Amniotic stem cell (primary cell): ENCODE results near the gene PGAM2.
A peak's percentile ranks its signal among the peaks of the same experiment; 100 is the strongest.

ENCODE experiments used
- DNase-seq: peaks from one replicate; lab custom pipeline; 2025; lab: John Stamatoyannopoulos, UW

PGAM2 gene

DNA sequence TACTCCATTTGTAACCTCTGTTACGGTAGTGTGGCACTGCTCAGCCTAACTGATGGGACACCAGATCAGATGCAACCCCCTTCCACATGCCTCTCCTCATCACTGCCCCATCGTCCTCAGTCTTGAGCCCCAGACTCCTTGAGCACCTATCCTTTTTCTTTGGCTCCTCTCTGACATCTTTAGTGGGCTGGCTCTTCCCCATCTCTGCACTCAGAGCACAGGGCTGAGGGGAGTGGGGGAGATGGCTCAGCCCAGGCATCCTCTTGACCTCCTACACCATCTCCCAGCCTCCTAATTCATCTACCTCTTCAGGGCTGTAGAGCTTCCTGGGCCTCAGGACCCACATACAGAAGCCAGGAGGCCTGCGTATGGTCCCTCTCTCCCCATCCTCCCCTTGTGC, 18.4 kb upstream of the PGAM2 start:
- DNase-seq, result no peak

DNA sequence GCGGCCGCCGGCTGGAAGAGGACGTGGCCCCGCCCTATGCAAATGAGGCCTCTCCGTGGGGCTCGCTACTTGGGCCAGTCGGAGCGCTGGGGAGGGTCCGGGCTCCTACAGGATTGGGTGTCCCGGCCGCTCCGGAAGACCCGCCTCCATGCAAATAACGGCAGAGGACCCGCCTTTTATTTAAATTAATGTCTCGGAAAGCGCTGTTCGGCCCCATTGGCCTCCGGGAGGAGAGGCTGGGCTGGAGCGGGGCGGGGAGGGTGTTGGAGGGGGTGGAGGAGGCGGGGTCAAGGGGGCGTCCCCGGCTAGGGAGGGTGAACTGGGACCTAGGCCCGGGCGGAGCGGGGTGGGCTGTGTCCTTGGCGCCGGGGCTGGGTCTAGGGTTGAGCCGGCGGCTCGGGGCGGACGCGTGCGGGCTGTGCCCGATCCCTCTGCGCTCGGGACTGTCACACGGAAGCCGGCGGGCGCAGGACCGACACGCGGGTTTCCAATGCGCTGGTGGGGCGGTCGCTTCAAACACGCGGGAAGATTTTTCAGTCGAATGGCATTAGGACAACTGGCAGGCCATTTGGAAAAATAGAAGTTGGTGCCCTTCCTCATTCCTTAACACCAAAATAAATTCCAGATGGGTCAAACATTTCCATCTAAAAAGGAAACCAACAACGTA, 17.3 kb upstream of the PGAM2 start:
- peak; percentile 98 for DNase-seq

DNA sequence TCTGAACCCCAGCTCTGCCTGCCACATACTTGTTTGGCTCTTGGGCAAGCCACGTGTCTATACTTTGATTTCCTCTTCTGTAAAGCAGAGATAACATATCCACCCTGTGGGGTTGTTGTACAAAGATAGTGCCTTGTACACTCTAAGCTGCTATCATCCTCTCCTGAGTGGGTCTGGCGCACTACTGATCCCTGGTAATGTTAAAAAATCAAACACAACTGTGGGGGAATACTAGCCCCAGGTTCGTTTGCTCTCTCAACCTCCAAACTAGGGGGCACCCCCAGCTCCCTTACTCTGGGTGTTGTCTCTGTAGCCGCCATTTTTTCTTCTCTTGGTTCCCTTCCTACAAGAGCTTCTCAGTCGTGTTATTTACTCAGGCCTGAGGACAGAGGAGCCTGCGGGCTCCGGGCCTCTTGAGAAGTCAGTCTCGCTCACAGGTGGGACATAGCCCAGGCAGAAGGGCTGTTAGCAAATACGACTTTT, 15.9 kb upstream of the PGAM2 start:
- no peak for DNase-seq

DNA sequence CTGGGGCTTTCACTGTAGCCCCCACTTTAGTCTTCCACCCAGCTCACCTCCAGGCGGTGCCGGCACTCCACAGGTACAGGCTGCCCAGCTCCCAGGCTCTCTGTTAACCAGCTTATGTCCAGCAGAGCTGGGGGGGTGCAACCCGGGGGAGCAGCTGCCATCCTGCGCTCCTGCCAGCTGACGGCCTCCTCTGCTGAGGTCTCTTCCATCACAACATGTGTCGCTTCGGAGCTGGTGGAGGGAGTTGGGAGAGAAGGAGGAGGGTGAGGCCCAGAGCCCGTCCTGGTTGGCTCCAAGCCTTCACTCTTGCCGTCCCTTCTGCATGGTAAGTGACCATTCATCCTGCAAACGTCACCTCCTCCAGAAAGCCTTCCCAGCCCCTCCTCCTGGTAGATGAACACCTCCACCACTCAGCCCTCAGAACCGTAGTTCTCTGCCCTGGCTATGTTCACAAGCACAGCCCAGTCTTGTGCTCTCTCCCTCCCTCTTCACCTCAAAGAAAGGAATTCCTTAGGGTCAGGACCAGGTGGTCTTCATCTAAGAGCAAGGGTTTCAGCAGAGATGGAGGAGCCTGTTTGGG, 15.4 kb upstream of the PGAM2 start:
- DNase-seq, result no peak

DNA sequence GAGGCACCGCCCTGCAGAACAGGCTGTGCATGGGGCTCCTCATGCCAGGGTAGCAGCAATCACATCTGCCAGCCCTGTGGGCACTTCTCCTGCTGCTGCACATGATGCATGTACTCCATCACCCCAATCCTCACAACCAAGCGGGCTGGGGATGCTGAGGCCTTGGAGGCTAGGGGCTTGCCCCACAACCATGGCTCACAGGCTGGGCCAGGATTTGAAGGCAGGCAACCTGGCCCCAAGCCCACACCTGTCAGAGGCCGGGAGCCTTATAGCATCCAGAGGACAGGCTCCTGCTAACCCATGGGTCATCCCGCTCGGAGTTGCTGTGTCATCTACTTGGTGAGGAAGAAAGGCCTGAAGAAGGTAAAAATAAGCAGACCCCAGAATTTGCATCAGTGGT, 14.8 kb upstream of the PGAM2 start:
- DNase-seq, result no peak

DNA sequence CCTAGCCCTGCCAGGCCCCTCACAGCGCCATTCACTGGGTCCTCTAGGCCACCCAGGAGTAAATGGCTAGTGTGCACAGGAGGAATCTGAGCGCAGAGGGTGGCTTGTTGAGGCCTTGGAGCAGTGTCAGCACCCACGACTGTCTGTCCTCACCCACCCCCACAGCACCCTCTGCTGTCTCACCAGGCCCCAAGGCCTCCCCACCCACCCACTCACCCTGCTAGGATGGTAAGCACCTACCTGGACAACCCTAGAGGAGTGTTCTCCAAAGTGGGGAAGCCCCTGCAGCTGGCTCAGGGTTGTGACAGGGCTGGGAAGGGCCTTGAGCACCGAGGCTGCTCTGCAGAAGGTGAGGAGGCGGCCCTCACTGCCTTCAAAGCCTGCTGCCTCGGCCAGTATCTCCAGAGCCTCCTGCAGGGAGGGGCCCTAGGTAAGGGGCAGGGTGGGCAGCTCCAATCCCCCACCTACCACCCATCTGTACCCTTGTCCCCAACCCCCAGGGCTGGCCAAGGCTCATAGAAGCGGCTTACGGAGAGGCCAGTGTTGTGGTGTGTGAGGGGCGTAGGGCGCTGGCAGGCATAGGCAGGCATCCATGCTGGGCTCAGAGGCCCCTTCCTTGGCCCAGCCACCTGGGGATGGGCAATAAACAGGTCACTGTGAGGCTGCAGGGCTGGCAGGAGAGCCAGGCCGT, 14.1 kb upstream of the PGAM2 start:
- no peak for DNase-seq

DNA sequence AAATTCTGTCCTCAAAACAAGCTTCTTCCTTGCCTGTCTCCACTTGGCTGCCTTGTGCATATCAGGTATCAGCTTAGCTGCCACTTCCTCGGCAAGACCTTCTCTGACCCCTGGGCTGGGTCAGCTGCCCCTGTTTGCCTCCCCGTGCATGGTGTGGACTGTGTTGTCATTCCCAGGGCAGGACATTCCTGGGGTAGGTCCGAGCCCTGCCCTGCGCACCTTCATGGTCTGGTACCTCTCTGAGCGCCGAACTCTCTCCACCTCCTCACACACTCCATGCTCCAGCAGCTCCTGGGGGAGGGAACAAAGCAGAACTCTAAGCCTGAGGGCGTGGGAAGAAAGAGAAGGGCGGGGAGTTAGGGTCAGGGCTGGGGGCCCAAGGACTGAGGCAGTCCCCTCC, 13.2 kb upstream of the PGAM2 start:
- no peak for DNase-seq

DNA sequence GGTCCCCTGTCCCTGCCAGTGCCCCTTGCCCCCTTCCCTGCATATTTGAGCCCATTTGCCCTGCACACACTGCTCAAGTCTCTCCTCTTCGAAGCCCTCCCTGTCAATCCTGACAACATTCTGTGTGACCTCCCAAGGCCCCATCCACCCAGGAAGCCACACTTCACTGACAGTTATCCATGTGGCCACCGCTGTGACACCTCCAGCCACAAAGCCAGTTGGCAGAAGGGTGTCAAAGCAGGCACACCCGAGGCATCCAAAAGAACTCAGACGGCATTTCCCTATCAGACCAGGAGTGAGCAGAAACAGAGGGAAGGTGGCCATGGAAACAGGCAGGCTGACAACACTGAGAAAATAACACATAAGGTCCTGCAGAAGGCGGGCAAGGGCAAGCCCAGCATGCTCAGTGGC, 12.3 kb upstream of the PGAM2 start:
- no peak for DNase-seq

DNA sequence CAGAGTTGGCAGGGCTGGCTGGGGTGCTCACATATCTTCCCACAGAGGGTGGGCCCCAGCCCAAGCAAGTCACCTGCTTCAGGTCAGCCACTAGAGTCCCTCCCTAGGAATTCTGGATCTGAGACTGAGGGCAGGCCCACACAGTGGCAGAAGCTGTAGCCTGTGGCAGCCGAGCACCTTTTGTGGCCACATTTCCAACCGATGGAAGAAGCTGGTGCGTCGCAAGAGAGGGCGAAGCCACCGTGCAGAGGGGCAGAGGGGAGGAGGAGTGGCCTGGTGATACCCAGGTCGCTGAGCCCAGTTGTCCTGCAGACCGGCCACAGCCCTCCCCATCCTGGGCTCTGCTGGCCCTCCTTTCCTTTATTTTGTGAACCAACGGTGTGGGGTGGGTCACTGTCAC, 11.7 kb upstream of the PGAM2 start:
- no peak for DNase-seq

DNA sequence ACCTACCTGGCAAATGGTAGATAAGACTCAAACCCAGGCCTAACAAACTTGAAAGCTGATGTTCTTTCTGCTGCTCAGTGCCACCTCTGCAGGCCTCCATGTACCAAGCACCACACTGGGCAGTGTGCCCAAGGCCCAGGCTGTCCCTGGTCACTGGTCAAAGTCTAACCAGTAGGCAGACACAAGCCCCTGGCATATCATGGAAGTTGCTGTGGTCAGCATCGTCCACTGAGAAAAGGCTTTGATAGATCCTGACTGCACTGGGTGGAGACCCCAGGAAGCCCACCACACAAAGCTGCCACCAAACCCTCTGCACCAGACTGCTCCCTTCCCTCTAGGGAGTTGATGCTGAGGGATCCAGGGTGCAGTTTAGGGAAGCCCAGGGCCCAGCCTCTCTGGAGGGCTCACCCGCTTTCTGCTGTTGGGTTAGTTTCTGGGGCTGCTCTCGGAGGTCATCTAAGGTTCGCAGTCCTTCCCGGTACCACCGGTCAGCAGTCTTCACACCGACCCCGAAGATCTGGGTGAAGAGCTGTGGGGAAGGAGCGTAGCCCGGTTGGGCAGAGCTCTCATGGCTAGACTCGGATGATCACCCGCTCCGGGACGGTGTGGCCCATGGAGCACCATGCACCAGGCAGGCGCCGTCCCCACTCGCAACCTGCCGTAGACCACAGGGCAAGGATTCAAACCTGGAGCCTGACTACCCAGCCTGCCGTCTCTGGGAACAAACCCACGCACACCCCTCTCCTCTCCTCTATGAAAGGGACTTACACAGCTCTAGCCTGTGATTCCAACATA, 10.9 kb upstream of the PGAM2 start:
- no peak for DNase-seq

DNA sequence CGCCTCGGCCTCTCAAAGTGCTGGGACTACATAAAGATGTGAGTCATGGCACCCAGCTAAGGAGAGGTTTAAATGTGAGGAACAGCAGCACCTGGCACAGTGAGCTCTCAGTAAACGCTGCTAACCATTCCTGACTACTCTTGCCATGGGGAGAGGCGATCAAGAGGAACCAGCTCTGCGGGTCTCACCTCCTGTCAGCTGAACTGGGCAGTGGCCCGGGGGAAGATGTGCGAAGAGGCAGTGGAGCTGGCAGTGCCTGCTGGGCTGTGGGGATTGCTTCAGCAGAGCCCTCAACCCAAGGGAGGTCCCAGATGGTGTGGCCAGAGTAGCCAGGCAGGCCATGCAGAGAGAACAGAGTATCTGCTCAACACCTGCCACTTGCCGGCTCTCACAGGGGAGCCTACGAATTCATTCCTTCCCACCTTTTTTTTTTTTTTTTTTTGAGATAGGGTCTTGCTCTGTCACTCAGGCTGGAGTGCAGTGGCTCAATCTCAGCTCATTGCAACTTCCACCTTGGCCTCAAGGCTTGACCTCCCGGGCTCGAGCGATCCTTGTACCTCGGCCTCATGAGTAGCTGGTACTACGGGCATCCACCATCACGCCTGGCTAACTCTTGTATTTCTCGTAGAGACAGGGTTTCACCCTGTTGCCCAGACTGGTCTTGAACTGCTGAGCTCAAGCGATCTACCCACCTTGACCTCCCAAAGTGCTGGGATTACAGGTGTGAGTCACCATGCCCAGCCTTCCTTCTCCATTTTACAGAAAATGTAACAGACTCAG, 10.1 kb upstream of the PGAM2 start:
- DNase-seq, result no peak

DNA sequence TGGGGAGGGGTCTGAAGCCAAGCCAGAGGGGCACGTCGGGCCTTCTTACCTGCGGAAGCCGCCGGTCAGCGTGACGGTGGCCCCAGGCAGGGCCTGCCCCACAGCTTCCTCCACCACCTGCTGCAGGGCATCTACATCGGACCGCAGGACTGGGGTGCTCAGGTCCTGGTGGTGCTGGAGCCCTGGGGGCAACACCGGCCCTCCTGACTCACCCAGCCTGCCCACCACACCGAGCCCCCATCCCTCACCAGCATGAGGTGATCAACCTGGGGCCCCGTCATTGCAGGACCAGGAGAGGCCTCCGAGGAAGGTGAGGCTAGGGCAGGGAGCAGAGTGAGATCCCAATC, 9.0 kb upstream of the PGAM2 start:
- DNase-seq, result no peak

DNA sequence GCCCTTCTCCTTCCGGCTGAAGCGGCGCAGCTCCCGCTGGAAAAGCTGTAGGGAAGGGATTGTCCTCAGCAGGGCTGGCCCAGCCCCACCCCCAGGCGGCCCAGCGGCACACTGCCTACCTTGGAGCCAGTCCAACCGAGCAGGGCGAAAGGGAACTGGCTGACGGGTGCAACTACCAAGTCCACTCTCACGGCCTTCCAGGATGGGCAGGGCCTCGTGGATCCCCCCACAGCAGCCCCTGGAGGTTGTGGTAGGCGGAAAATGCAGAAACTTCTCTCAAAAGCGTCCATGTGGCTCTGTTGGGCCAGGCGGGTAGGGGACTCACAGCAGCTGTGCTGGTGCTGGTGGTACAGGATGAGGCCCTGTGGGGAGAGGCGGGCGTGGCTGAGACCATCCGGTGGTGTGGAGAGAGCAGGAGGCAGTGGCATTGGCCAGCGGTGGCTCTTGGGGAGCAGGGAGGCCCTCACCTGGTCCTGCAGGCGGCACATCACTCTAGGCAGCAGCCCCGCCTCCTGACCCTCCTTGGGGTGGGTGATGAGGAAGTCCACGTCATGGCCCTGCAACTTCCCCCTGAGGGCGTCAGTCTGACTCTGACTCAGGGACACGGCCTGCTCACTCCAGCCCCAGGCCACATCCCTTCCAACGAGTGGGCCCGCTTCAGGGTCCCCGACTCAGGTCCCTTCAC, 8.4 kb upstream of the PGAM2 start:
- no peak for DNase-seq

DNA sequence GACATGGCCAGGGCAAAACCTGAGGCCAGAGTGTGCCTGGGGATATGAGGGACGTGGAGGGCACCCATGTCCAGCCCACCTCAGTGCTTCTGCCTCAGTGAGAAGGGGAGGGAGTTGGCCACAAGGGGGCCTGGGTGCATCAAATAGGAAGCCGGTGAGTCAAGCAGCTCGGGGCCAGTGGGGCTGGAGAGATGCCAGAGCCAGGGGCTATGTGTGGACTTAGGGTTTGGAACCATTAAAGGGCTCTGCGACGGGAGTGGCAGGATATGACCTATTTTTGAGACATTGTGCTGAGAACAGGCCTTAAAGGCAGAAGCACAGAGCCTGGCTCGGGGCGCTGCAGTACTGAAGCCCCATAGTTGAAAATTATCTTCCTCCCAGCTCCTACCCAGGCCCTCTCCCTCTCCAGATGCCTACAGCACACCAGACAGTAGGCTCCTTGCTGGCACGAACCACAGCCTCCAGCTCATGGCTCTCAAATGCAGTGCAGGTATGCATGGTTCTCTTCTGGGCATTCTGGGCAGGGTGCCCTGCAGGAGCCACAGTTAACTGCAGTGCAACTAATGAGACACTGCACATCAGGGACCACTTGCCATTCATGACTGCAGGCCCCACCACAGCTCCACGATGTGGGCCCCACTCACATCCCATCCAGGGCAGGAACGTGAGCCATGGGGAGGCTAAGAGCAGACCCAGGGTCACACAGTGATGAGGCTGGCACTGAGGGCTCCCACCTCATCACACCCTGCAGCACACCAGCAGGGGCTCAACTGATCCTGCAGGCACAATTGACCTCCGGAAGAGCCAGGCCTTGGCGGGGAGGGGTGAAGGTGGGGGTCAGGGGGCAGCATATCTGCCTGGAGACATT, 7.2 kb upstream of the PGAM2 start:
- DNase-seq, result peak; percentile 93

DNA sequence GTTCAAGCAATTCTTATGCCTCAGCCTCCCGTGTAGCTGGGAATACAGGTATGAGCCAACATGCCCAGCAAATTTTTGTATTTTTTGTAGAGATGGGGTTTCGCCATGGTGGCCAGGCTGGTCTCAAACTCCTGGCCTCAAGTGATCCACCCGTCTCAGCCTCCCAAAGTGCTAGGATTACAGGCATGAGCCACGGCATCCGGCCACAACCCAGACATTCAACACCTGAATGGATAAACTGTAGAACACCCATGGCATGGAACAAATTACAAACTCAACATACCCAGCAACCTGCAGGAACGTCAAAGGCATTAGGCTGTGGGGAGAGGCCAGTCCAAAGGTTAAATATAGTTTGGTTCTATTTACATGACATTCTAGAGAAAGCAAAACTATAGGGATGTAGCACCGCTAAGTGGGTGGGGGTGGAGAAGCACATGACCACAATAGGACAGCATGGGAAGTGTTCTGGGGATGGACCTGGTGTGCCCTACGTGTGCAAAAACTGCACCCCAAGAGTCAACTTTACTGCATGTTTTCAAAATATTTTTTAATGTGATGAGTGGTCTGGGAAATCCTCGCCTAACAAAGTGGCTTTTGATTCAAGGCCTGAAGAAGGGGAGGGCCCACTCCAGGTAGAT, 6.5 kb upstream of the PGAM2 start:
- DNase-seq, result no peak

DNA sequence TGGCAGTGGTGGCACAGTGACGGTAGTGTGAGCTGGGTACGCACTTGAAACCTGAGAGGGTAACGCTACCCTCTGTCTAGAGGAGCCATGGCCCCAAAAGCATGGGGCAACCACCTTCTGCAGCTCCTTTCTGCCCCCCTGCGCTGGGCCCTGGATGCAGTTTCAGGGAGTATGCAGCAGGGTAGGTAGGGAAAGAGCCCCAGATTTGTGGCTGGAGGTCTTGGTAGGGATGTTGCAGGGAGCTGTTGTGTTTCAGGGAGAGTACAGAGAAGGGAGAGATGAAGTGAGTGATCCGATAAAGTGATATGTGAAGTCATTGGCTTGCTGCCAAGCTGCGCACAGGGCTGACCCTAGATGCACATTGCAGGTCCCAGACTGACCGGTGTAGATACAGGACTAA, 2.7 kb upstream of the PGAM2 start:
- no peak for DNase-seq

DNA sequence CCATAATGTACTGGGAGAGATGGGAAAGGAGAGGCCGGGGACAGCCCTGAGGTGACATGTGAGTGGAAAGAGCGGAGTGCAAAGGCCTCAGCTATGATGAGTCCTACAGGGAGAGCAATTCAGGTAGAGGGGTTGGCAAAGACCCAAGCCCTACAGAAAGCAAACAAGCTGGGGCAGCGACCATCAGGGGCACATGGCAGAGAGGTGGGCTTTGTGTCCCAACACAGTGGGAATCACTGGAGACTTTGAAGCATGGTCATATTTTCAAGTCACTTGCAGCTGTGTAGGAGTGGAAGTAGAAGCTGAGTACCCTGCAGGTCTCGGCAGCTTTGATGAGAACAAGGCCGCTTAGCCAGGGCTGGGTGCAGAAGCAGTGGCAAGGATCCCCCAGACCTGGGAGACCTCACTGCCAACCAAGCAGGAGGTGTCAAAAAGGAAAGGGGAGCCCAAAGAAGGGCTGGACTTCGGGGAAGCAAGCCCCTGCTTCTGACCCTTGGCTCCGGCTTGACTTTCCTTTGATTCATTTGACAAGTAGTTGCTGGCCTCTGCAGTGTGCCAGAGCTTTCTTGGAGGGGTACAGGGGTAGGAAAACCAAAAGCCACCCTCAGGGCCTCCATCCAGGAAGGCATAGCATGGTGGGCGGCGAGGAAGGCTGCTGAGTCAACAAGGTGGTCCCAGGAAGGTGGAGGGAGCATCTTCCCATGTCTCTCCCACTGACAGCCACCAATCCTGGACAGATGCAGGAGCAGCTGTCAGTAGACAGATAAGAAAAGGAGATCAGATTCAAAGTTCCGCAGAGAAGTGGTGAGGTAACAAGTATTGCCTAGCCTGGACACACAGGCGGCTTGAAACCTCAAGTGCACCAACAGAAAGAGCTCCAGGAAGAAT, 1.9 kb upstream of the PGAM2 start:
- no peak for DNase-seq

DNA sequence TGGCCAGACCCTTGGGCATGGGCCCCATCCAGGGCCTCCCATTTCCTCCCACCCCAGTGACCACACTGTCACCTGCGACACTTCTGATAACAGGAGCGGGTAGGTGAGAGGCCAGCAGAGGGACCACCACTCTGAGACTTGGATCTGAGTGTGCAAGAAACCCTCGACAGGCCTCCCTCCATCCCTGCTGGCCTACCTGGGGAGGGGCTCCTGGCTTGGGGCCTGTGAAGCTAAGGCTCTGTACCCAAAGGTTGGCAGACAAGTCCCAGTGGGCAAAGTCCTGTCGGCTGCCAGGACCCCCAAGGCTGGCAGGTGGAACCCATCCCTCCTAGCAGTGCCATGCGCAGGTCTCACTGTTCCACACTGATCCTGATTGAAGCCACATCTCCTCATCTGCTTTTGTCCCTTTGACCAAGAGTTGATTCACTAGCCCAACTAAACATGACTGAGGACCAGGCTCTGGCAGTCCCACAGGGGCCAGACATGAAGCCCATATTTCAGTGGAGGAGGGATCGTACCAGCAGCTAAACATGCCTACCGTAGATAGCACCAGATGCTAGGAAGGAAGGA, 1.2 kb upstream of the PGAM2 start:
- DNase-seq, result no peak

DNA sequence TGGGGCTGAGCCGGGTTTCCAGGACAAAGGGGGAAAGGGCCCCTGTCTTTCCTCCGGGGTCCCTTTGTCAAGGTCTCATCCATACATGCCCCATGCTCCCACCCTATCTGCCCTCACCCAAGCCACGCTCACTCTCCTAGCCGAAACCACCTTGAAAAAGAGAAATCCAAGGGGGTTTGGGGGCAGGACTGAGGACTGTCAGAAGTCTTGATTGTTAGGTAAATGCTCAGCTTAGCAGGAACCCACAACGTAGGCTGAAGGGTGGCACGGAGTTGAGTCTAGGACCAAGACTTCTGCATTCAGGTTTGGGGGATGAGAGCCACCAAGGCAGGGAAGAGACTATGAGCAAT, 719 bp upstream of the PGAM2 start:
- no peak for DNase-seq
